GM12873 (cell line): ENCODE data around the gene NRXN3.

Source experiments
- TF ChIP-seq, protein P1 (sequence below): IDR thresholded peaks from 2 replicates; pipeline ENCODE4 v1.5.1; 2012; ENCODE audit warnings: low read depth, mild to moderate bottlenecking, moderate library complexity, low read length, control low read depth; ENCODE audit not compliant: insufficient read depth; ENCODE audit errors: missing control alignments

Gene NRXN3

DNA sequence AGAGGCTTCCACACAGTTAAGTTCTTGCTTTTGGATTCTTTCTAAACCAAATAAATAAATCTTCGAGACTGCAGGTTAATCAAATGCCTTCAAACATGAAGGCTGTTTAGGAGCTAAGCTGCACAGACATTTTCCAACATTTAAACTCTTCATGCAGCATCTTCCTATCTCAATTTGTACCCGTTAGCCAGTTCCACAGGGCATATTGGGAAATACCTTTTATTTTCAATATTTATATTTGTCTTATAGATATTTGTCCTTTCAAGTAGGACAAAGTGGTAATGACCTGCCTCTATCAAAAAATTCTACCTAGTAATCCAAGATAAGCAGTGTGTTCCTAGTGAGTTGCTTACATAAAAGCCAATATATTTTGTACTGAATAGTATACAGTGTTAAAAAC lies 1667.5 kb downstream of the NRXN3 start:
- TF ChIP-seq, protein P1, sequence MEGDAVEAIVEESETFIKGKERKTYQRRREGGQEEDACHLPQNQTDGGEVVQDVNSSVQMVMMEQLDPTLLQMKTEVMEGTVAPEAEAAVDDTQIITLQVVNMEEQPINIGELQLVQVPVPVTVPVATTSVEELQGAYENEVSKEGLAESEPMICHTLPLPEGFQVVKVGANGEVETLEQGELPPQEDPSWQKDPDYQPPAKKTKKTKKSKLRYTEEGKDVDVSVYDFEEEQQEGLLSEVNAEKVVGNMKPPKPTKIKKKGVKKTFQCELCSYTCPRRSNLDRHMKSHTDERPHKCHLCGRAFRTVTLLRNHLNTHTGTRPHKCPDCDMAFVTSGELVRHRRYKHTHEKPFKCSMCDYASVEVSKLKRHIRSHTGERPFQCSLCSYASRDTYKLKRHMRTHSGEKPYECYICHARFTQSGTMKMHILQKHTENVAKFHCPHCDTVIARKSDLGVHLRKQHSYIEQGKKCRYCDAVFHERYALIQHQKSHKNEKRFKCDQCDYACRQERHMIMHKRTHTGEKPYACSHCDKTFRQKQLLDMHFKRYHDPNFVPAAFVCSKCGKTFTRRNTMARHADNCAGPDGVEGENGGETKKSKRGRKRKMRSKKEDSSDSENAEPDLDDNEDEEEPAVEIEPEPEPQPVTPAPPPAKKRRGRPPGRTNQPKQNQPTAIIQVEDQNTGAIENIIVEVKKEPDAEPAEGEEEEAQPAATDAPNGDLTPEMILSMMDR, result no peak

DNA sequence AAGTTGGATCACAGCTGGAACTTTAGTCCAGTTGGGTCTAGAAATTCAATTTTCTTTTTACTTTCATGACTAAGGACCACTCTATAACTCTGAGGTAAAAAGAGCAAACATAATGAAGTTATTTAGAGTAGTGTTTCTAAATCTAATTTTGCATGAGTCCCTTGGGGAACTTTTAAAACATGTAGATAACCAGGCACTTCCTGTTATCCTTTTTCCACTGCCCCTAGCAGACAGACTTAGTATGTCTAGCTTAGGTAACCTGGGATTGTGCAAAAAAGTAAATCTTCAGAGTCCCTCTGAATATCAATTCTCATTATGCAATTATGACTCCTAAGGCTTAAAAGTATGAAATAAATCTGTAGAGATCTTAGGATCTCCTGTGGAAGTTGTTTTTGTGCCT lies 1669.9 kb downstream of the NRXN3 start:
- TF ChIP-seq, protein P1, result no peak

DNA sequence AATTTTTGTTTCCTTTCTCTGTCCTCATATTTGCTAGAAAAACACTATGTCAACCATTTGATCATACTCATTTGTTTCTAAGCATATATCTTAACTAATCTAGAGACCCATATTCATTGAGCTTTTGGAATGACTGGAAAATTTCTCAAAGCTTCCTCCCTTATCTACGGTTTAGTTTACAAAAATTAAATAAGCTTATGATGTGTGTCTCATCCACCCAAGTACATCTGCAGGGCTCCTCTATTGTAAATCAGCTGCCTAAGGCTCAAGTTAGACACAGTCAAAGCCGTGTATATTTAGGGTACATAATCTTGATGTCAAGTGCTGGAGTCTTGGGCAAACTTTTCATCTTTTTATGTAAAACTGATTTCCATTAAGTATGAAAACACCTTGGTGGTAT lies 1670.7 kb downstream of the NRXN3 start:
- TF ChIP-seq, protein P1, result no peak

DNA sequence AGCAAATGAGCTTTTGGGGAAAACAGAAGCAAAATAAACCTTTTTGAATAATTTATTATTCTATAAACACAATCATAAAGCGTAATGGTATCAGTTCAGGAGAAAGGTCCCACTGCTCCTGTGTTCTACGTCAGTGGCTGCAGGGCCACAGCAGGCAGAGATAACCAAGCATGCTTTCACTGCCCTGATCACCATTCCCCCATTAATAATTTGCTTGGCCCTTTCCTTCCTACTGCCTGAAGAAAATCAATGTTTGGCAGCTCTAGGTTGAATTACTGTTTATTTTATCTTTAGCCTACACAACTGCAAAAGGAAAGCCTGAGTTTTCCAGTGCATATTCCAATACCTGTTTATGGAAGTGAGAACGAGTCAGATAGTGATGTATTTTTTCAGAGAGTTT lies 1671.3 kb downstream of the NRXN3 start:
- TF ChIP-seq, protein P1, result no peak

DNA sequence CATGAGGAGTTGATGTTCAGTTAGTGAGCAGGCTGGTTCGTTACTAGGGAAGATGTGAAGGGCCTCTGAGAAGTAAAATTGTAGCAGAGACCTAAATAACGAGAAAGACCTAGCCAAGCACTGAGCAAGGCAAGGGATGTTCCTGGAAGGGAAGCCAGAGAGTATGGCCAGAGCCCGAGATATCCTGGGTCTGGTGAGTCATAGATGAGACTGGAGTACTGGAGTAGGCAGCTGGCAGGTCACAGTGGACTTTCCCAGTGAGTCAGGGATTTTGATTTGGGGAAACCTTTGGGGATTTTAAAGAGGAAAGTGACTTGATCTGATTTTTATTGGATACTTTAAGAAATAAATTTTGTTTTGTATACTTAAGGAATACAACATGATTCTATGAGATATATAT lies 1672.1 kb downstream of the NRXN3 start:
- TF ChIP-seq, protein P1, result no peak

DNA sequence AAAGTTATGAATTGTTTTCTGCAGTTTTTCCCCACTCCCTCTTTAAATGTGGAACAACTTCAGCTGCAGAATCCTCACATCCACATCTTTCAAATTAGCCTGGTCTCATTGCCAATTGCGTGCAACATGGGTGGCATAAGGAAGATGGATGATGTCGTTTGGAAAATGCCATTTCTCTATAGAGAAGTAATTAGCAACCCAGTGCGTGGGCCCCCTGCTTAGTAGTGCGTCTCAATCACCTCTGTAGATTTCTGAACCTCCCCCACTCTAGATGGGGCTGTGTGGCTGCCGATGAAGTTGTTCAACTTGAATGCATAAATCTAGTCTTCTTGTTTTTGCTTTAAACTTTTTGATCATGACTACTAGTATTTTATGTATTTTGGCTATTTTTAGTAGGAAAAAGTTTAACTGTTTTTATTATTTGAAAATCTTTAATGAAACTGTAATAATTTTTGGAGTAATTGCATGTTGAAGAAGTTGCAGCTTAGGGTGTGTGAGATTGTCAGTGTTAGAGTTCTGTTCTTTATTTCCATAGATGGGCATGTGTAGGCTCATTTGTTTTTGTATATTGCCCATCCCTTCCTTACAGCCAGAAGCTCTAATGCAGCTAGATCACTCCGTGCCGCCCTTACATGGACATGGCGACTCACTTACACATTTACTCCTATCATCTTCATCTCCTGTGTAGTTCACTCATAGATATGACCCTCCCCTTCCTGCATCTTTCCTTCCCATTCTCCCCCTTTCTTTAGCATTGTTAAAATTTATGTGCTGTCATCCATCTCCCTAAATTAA lies 1683.0 kb downstream of the NRXN3 start:
- TF ChIP-seq, protein P1, result no peak

DNA sequence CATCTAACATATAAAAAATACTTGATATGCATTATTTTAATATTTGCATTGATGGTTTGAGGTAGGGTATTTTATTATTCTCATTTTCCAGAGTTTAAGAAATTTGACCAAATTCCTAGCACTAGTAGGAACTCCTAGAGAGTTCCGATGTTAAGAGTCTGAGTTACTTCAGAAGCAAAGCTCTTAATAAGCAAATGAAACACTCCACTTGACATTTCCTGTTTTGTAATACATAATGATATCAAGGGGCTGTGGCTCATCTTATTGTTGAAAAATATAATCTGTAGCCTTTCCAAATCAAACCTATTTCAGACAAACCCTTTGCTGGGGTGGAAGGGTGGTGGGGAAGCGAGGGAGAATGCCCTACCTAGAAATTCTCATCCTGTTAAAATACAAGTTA lies 1685.6 kb downstream of the NRXN3 start:
- TF ChIP-seq, protein P1, result no peak
